Common myeloid progenitor, CD34-positive (primary cell): ENCODE results near the gene DENND5B.

ENCODE experiments used
- CTCF ChIA-PET: fragments of 350-600 bp; sonication (Branson Sonifier 250); formaldehyde crosslinking; loops from one replicate; lab custom pipeline; 2021; ENCODE audit warnings: antibody characterized with exemption; lab: Charles Lee
- POLR2A ChIA-PET: fragments of 350-600 bp; sonication (Branson Sonifier 250); formaldehyde crosslinking; loops from one replicate; lab custom pipeline; 2021; ENCODE audit warnings: antibody characterized with exemption; lab: Charles Lee
- DNase-seq, 3 donors: peaks; one replicate each; pipeline versions ENCODE4 v3.0.0 to v3.0.0-alpha.2; 2013
- H3K27ac ChIP-seq, 2 experiments: 1 replicate in 1 of 2; 2 replicates in 1 of 2; pipeline ENCODE4 v1.7.0; 2013; ENCODE audit warnings: inconsistent platforms in 2 of 2, low read length in 2 of 2, mild to moderate bottlenecking in 2 of 2, low read depth in 1 of 2, moderate library complexity in 1 of 2; ENCODE audit not compliant: severe bottlenecking in 2 of 2, insufficient read depth in 1 of 2, poor library complexity in 1 of 2
- H3K27me3 ChIP-seq, 5 experiments: replicated peaks in 2 of 5; 1 replicate in 3 of 5; 2 replicates in 2 of 5; pipeline versions ENCODE4 v1.6.1 to v1.7.0; 2013; ENCODE audit warnings: low read length in 4 of 5, mild to moderate bottlenecking in 2 of 5, moderate library complexity in 2 of 5, inconsistent platforms in 1 of 5; ENCODE audit not compliant: insufficient read depth in 5 of 5, control insufficient read depth in 4 of 5
- H3K36me3 ChIP-seq, 4 experiments: 1 replicate in 2 of 4; 2 replicates in 2 of 4; pipeline versions ENCODE4 v1.6.1 to v1.7.0; 2013; ENCODE audit warnings: low read length in 3 of 4, control low read depth in 1 of 4, mild to moderate bottlenecking in 1 of 4; ENCODE audit not compliant: control insufficient read depth in 4 of 4, insufficient read depth in 4 of 4
- H3K4me1 ChIP-seq, 4 experiments: 1 replicate in 3 of 4; 2 replicates in 1 of 4; pipeline versions ENCODE4 v1.6.1 to v1.7.1; 2013; ENCODE audit warnings: low read length in 3 of 4, mild to moderate bottlenecking in 3 of 4, control low read depth in 1 of 4, inconsistent platforms in 1 of 4, moderate library complexity in 1 of 4; ENCODE audit not compliant: control insufficient read depth in 4 of 4, insufficient read depth in 4 of 4; ENCODE audit errors: control extremely low read depth in 1 of 4
- H3K4me3 ChIP-seq, 7 experiments: 1 replicate in 4 of 7; 2 replicates in 3 of 7; pipeline versions ENCODE4 v1.5.1 to v1.7.0; 2013; ENCODE audit warnings: mild to moderate bottlenecking in 7 of 7, low read length in 6 of 7, moderate library complexity in 6 of 7, inconsistent platforms in 2 of 7, low read depth in 2 of 7, control low read depth in 1 of 7; ENCODE audit not compliant: insufficient read depth in 4 of 7, control insufficient read depth in 1 of 7; ENCODE audit errors: extremely low read depth in 1 of 7
- H3K9me3 ChIP-seq, 5 experiments: 1 replicate in 4 of 5; 2 replicates in 1 of 5; pipeline versions ENCODE4 v1.6.1 to v1.7.1; 2013; ENCODE audit warnings: low read length in 4 of 5, mild to moderate bottlenecking in 2 of 5, inconsistent platforms in 1 of 5, low read depth in 1 of 5, moderate library complexity in 1 of 5; ENCODE audit not compliant: control insufficient read depth in 4 of 5, insufficient read depth in 2 of 5; ENCODE audit errors: control extremely low read depth in 1 of 5
- WGBS: methylation state at CpG from one replicate; pipeline ENCODE4 v1.1.5; 2013; ENCODE audit not compliant: insufficient coverage; 5-methylcytosine and 5-hydroxymethylcytosine counted together

The DENND5B gene

DNA sequence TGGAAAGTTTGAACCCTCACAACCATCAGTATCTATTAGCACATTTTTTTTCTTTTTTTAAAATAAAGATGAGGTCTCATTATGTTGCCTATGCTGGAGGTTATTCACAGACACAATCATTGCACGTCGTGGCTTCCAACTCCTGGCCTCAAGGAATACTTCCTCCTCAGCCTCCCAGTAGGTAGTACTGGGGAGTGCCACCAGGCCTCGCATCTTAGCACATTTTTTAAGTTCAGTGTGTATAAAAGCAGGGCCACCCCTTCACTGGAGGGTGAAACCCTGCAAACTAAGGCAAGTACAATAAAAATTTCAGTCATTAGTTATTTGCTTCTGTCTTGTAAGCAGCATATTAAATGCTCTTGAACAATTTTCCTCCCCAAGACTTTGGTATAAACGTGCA, 150.8 kb downstream of the DENND5B start:
- Histone ChIP-seq H3K27me3 (no peaks in the 10 kb centered on the region), H3K4me3 (no peak overlapping the region), H3K27ac (no peak overlapping the region), H3K9me3 (no peaks in the 10 kb centered on the region), H3K36me3 (no peaks in the 10 kb centered on the region), H3K4me1 (no peaks in the 10 kb centered on the region)
- WGBS = 100% methylated on average over 2 of the region's 4 CpGs
- ChIA-PET POLR2A (no interaction called here), CTCF (no interaction called here)
- DNase-seq = no peak

GRCh38 chr12:31431721-31432240, 159.2 kb downstream of the DENND5B start:
- H3K4me3 ChIP-seq = no peak overlapping the region
- no peaks in the 10 kb centered on the region for H3K9me3 ChIP-seq
- H3K4me1 ChIP-seq = no peaks in the 10 kb centered on the region
- H3K36me3 ChIP-seq = no peaks in the 10 kb centered on the region
- CTCF ChIA-PET = no interaction called here
- no peak for DNase-seq
- H3K27me3 ChIP-seq = no peaks in the 10 kb centered on the region
- WGBS = 94% methylated on average over 2 of the region's 2 CpGs
- POLR2A ChIA-PET = no interaction called here
- H3K27ac ChIP-seq = no peak overlapping the region

DNA sequence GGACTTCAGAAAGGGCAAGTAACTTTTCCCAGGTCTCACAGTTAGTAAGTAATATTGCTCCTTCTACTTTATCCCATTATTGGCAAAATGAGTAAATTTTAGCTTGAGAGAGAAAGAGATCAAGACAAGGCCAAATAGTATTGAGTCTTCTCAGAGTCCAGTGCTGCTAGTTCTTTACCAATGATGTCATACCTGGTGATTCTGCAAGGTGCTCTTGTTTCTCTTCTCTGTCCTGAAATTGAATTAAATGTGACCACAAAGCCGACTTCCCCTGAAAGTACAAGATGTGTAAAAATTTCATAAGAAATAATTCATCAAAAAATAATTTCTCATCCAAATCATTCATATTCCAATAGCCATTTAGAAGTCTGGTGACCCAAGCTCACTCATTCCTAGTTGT, 167.5 kb downstream of the DENND5B start:
- Histone ChIP-seq H3K4me3 (no peak overlapping the region), H3K27me3 (no peaks in the 10 kb centered on the region), H3K36me3 (peaks cover 0 to 5% (median under 1%) of the 10 kb centered on the region in 4 experiments), H3K27ac (no peak overlapping the region), H3K4me1 (no peaks in the 10 kb centered on the region), H3K9me3 (no peaks in the 10 kb centered on the region)
- WGBS = no CpG with 5 or more reads among the region's 1 CpG
- ChIA-PET POLR2A (no interaction called here), CTCF (no interaction called here)
- DNase-seq = no peak

DNA sequence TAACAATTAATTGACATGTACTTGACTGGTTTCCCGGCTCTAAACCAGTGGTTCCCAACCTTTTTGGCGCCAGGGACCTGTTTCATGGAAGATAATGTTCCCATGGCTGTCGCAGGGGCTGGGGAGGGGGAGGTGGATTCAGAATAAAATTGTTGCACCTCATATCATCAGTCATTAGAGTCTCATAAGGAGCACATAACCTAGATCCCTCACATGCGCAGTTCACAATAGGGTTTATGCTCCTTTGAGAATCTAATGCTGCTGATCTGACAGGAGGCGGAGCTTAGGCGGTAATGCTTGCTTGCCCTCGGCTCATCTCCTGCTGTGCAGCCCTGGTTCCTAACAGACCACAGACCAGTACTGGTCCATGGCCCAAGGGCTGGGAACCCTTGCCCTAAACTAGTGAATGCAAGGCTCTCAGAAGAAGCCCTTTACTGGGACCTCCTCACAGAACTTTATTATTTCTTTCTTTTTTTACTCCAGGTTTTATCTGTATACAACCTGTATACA, 178.6 kb downstream of the DENND5B start:
- H3K4me1 ChIP-seq = no peaks in the 10 kb centered on the region
- peaks cover 0 to 8% (median 0%) of the 10 kb centered on the region in 4 experiments for H3K36me3 ChIP-seq
- ChIA-PET POLR2A (no interaction called here), CTCF (no interaction called here)
- no peak overlapping the region for H3K4me3 ChIP-seq
- H3K9me3 ChIP-seq = no peaks in the 10 kb centered on the region
- no peak overlapping the region for H3K27ac ChIP-seq
- H3K27me3 ChIP-seq = no peaks in the 10 kb centered on the region
- DNase-seq = no peak
- 83% methylated on average over 5 of the region's 7 CpGs for WGBS

GRCh38 chr12:31408763-31409162, 182.2 kb downstream of the DENND5B start:
- Histone ChIP-seq H3K4me3 (no peak overlapping the region), H3K4me1 (no peaks in the 10 kb centered on the region), H3K27me3 (no peaks in the 10 kb centered on the region), H3K36me3 (peaks cover 0 to 5% (median 0%) of the 10 kb centered on the region in 4 experiments), H3K9me3 (no peaks in the 10 kb centered on the region), H3K27ac (no peak overlapping the region)
- 91% methylated on average over 3 of the region's 4 CpGs for WGBS
- no peak for DNase-seq
- POLR2A ChIA-PET = no interaction called here
- CTCF ChIA-PET = interaction anchor here (1.0 kb wide), 1 partner anchor 14 kb away, joined by 3 read pairs; no protein-coding TSS in a partner anchor

GRCh38 chr12:31407562-31407961, 183.4 kb downstream of the DENND5B start:
- ChIA-PET POLR2A (no interaction called here), CTCF (no interaction called here)
- no peaks in the 10 kb centered on the region for H3K27me3 ChIP-seq
- no peak overlapping the region for H3K4me3 ChIP-seq
- no peaks in the 10 kb centered on the region for H3K9me3 ChIP-seq
- no peak overlapping the region for H3K27ac ChIP-seq
- H3K4me1 ChIP-seq = peaks cover 0 to 1% (median 0%) of the 10 kb centered on the region in 4 experiments
- WGBS = 100% methylated on average over 1 of the region's 1 CpG
- DNase-seq = no peak
- H3K36me3 ChIP-seq = no peaks in the 10 kb centered on the region

GRCh38 chr12:31406345-31406744, 184.6 kb downstream of the DENND5B start:
- Histone ChIP-seq H3K4me1 (peaks cover 0 to 1% (median 0%) of the 10 kb centered on the region in 4 experiments), H3K36me3 (no peaks in the 10 kb centered on the region), H3K27ac (no peak overlapping the region), H3K9me3 (no peaks in the 10 kb centered on the region), H3K27me3 (no peaks in the 10 kb centered on the region), H3K4me3 (no peak overlapping the region)
- 89% methylated on average over 1 of the region's 1 CpG for WGBS
- DNase-seq = no peak
- ChIA-PET CTCF (no interaction called here), POLR2A (no interaction called here)
